Iris pigment epithelial cell (primary cell): Measurements from ENCODE around the gene ADSL.
A peak's percentile ranks its signal among the peaks of the same experiment; 100 is the strongest.
"Not testable (repeated sequence)": the region's sequence is repeated elsewhere in the genome, so short reads cannot be mapped to it uniquely, and the experiment has no call there.

ENCODE experiments used
- DNase-seq: peaks from one replicate; pipeline ENCODE4 v3.0.0-alpha.2; 2011; ENCODE audit warnings: low read depth

Gene ADSL

DNA sequence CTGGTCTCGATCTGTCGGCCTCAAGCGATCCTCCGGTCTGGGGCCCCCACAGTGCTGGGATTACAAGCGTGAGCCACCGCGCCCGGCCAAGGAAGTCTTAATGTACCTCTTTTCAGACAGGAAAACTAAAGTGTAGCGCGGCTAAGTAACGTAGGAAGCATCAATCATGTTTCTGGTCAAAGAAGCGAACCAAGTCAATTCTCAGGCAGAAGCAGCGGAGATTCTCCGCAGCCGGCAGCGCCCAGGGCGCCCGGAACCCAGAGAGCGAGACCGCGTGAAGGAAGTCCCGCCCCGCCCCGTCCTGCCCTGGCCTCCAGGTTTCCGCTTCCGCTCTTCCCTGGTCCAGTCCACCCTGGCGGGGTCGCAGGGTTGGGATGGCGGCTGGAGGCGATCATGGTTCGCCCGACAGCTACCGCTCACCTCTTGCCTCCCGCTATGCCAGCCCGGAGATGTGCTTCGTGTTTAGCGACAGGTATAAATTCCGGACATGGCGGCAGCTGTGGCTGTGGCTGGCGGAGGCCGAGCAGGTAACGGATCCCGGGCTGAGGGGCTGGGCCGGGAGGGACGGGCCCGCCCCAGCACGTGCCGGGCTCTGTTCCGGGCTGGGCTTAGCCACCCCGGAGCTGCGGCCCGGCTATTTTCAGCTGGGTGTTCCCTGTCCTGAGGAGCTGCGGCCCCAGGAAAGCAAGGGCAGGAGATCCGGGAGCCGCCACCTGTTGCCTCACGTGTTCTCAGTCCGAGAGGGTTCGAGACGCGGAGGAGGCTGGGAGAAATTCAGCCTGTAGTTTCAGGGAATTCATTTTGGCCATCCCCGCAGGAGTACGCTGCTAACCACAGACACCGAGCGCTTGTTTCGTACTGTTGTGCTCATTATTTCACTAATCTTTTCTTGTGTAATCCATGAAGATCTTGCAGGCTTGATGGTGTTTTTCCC is at the start of gene ADSL:
ADSL (plus strand) TSS at position 316 of the 934 bp plus-strand sequence; CDS start at position 375, 59 bp downstream.
- DNase-seq, result peak; percentile 89

DNA sequence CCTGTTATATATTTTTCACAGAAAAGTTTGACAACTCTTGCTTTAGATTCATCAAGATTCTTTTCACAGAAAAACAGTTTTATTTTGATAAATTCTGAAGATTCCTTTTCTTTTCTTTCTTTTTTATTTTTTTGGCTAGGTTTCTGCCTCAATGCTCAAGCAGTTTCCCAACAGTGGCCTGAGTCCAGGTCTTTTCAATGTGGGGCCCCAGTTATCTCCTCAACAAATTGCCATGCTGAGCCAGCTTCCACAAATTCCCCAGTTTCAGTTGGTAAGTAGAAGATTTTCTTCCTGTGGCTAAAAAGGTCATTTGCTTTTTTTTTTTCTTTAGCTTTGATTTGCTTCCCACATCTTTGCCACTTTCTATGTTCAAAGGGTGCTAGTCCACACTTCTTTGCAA is 46.0 kb upstream of the ADSL start:
- DNase-seq, result no peak

DNA sequence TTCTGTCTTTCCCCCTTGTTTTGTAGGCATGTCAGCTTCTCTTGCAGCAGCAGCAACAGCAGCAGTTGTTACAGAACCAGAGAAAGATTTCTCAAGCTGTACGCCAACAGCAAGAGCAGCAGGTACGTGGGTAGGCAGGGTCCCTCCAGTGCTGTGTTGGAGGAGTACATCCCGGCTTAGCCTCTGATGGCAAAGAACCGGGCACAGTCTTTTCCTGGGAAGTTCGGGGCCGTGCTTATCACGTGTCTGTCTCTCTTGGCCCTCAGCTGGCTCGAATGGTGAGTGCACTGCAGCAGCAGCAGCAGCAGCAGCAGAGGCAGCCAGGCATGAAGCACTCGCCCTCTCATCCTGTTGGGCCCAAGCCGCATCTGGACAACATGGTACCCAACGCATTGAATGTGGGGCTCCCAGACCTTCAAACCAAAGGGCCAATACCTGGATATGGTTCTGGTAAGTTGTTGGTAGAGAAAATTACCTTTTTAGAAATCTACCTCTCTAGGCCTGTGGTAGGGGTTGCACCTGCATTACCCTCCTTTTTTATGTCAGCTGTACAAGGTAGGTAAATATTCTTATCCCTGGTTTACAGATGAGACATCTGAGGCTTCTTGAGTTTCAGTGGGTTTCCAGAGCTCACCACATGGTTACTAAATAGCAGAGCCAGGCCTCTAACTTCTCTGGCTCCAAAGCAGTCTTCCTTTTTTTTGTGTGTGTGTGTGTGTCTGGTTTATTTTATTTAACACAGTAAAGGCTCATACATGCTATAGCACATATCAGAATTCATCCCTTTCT is 45.2 kb upstream of the ADSL start:
- no peak for DNase-seq

DNA sequence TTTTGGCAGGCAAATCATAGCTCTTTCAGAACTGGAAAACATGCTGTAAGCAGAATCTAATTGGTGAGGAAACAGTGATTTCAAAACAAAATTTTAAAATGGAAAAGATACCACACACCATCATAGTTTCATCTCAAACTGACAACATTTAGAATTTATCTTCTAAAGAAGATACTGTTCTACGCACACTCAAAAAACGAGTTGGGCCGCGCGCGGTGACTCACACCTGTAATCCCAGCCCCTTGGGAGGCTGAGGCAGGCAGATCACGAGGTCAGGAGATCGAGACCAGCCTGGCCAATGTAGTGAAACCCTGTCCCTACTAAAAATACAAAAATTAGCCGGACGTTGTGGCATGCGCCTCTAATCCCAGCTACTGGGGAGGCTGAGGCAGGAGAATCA is 44.2 kb upstream of the ADSL start:
- DNase-seq, result no peak

DNA sequence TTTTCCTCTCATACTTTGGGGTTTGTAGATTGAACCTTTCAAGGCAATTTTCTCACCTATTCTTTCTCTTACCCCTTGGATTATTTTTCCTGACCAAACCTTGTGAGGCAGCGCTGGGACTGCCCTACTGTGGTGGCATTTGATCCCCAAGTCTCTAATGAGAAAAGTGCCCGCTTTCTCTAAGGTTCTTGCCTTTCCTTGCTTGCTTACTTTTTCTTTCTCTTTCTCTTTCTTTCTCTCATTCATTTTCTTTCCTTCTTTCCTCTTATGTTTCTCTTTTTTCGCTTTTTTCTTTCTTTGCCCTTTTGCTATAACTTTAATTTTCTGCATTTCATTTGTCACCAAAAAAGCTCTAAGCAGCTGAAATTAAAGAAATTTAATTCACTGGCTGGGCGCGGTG is 40.7 kb upstream of the ADSL start:
- no peak for DNase-seq

DNA sequence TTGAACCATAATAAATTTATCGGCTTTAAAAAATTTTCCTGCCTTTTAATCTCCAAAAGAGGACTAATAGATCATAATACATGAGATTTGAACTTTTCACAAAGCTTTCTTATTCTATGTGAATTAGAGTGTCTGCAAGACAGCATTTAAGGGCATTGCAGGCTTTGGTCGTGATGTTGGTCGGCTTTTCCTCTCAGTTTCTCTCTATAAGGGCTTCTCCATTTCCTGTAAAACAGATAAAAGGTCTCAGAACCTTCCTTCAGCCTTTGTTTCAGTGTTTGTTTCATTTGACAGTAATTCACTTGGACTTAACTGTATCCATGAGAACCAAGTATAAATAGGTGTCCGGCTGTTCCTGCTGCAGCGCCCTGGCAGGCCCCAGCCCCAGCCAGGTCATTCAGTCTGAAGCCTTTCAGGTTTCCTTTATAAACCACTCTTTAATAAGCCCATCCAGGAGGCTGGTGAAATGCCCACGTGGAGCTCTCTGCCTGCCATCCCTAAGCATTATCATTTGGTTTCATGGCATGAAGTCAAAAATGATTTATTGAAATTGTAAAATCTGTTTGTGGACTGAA is 37.2 kb upstream of the ADSL start:
- no peak for DNase-seq

DNA sequence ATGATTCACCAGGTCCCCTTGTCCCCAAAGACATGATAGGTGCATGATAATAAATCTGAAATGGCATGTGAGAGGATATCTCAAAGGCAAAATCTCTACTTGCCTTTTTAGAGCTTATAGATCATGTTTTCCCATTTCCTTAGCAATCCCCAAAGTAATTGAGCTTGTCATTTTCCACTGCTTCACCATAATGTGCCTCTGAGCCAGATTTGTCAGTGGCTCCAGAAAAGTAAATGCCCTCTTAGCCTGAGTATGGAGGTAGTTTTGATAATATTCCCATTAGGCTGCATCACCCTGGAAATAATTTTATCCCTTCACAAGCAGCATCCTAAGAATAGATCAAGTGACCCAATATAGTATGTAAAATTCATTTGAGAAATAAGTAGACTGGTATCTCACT is 36.7 kb upstream of the ADSL start:
- no peak for DNase-seq

DNA sequence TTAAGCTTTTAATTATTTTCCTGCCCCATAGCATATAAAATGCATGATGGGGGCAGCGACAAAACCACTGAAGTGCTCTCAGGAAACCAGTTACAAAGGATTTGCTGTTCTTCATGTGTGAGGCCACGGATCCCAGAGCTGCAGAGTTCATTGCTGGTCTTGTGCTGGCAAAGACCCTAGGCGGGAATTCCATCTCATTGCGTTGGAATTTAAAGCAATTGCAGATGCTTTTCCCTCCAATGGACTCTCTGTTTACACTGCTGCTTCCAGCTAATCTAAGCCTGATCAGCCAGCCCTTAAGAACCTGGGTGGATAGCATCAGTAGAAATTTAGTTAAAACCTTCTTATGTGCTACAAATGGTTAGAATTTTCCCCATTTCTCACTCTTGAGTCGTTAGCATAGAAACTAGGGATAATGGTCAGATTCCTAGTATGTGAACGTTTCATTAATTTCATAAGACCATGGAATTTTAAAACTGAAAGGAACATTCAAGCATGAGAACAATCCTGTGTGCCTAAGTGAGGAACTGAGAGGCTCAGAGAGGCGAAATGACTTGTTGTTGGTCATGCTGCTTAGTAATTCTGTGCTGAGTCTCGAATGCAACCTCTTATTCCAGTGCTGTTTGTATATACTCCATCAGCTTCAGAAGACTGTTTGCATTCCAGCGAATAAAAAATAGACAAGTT is 36.1 kb upstream of the ADSL start:
- DNase-seq, result peak; percentile 90

DNA sequence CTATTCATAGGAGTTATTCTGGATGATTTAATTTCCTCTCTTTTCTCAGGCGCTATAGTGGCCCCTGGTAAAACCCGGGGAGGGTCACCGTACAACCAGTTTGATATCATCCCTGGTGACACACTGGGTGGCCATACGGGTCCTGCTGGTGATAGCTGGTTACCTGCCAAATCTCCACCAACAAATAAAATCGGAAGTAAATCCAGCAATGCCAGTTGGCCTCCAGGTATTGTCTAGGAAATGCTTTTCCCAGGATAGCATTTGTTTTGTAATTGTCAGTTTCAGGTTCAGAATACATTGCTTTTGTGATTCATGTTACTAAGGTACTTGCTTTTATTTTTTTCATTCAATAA is 35.6 kb upstream of the ADSL start:
- DNase-seq, result no peak

DNA sequence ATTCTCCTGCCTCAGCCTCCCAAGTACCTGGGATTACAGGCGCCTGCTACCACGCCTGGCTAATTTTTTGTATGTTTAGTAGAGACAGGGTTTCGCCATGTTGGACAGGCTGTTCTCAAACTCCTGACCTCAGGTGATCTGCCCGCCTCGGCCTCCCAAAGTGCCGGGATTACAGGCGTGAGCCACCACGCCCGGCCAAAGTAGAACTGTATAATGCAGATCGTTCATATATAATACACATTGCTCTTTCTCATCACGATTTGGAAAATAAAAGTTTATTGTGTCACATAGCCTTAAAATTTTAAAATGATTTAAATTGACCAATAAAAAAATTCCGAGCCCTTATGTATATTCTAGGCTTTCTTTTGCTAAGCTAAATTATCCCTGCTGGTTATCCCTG is 34.7 kb upstream of the ADSL start:
- DNase-seq, result not testable (repeated sequence)

DNA sequence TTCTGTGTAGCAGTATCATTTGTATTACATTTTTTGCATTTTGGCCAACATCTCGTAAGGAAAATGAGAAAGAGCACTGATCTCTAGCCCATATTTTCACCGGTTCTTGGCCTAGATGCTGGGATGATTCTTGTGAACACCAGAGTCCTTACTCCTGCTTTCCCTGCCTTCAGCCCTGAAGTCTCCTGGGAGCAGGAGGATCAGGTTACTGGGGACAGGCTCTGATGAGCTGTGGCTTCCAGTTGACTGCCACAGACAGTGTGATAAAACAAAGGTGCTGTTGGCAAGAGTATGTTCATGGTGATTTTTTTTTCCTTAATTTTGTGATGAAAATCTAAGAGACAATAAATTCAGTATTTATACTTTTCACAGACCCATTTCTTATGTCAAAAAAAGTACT is 34.2 kb upstream of the ADSL start:
- no peak for DNase-seq

DNA sequence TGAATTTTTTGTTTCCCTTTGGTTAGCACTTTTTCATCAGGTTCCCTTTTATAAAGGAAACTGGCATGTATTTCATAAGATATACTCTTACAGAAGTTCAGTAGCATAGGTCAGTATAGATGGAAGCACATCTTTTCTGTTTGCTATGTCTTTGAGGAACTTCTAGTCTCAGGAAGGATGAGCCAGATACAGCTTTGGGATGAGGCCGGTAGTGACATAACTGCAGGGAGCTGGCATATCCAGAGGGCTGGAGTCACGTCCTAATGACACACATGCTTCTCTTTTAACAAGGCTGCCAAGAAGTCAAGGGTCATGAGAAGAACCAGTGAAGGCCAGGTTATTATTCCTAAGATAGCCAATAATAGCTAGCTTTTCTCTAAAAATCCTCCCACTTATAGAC is 33.3 kb upstream of the ADSL start:
- no peak for DNase-seq

DNA sequence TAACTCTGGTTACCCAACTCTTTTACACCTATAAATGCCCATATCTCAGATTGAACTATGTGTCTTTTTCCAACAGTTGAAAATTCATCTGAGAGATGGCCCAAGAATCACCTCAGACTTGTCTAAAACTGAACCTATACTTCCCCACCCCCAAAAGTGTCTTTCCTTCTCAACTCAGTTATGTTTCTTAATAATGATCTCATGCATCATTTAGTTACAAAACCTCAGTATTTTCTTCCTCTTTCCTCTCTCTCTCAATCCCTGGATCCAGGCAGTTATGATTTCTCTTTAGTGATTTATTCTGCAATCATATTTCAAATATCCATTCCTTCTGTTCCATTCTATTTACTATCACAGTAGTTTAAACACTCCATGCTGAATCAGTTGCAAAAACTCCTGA is 32.3 kb upstream of the ADSL start:
- no peak for DNase-seq

DNA sequence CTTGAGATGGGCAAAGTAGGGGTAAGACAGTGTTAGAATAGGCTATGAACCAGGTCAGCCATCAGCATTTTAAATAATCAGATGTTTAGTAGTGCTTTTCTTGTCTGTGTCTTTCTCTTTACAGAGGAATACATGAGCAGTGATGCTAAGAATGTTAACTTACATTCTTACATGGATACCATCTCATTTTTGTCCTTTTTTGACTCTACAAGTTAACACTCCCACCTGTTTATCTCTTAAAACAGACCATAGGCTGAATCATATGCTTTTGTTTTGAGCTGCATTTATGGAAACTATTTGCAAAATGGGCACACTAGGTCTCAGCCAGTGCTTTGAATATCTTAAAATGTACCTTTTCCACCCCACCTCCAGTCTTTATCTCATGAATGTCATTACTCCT is 25.6 kb upstream of the ADSL start:
- DNase-seq, result no peak

DNA sequence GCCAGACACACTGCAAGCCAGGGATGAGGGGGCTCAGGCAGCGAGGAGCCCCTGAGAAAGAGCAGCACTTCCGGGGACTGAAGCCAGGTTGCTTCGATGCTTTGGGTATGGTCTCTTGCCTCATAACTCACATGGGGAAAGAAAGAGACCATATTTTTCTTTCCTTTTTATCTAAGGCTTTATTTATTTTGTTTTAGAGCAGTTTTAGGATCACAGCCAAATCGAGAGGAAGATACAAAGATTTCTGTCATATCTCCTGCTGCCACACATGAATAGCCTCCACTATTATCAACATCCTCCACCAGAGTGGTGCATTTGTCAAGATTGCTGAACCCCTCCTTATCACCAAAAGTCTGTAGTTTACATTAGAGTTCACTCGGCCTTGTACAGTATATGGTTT is 24.3 kb upstream of the ADSL start:
- DNase-seq, result peak; percentile 43

DNA sequence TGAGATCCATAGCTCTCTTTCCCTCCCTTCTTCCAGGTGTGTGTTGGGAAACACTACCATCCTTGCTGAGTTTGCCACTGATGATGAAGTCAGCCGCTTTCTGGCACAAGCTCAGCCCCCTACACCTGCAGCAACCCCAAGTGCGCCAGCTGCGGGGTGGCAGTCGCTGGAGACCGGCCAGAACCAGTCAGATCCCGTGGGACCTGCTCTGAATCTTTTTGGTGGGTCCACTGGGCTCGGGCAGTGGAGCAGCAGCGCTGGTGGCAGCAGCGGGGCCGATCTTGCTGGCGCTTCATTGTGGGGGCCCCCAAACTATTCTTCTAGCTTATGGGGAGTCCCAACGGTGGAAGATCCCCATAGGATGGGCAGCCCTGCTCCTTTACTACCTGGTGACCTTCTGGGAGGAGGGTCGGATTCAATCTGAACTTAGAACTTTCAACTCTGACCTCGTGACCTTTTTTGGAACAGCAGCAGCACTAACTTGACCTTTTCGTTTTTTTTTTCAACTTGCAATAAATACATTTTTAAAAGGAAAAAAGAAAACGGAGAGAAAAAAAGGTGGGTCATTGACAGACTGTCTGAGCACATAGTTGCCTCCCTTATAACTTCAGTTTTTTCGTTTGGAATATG is 23.4 kb upstream of the ADSL start:
- DNase-seq, result no peak

DNA sequence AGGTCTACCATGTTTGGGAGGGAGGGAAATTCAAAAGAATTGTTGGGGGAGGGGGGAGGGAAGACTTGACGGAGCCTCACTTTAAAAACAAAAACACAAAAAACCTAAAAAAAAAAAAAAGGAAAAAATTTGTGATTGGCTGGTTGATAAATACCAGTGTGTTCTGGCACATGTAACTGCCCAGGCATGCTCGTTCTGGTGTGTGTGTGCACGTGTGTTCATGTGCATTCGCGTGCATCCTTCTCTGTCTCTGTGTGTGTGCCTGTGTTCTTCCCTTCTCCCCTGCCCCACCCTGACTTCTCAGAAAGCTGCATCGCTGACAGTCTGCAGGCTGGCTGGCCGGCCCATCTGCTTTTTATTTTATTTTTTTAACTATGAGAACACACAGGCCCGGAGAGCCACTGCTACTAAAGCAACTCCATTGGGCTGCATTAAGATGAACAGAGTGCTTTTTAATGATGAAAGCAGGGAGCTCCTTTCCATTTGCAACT is 22.6 kb upstream of the ADSL start:
- DNase-seq, result no peak

DNA sequence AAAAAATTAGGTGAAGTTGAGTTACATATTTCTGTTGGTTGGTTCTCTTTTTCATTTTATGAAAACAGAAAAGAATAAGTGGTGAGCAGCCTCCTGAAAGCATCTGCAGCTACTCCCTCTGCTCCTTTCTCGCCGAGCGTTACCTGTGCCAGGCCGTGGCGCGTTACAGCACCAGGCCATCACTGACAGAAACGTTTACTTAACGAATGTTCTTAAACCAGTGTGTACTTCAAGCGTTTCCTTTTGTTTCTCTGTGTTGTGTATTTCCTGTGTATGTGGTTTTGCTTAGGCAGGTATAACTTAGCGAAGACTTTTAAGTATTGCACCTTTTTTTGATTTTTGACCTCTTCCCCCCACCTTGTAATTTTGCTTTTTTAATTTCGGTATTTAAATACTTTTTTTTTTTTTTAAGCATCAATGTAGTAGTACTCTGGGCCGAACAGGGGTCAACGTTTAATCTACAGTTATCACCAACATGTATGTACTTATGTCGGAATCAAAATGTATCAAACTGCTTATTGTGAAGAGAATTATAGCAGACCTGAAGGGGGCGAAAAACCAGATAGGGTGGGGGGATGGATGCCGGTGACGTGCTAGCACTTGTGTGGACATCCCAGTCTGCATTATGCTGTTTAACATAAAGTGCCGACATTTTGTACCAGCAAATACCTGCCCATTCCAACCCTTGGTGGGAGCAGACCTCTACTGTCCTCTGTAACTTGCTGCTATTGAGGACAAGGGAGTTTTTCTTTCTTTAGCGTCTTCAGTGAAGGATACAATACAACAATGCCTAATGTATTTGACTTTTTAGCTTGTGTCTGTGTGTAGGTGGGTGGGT is 21.6 kb upstream of the ADSL start:
- DNase-seq, result no peak

DNA sequence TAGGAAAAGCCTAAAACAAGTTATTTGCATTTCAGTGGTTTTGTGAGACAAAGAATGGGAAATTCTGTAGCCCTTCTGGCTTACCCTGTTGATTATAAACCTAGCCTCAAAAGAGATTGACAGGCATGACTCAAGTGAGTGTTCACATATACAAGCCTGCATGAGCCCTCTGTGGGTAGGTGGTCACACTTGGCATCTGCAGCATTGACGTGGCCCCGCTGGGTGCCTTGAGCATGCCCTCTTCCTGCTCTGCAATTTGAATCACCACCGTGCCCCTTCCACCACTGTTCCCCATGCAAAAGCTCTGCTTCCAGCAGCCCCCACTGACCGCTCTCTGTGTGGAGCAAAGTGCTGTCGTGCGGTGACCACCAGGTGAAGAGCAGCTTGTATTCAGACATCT is 21.0 kb upstream of the ADSL start:
- no peak for DNase-seq

DNA sequence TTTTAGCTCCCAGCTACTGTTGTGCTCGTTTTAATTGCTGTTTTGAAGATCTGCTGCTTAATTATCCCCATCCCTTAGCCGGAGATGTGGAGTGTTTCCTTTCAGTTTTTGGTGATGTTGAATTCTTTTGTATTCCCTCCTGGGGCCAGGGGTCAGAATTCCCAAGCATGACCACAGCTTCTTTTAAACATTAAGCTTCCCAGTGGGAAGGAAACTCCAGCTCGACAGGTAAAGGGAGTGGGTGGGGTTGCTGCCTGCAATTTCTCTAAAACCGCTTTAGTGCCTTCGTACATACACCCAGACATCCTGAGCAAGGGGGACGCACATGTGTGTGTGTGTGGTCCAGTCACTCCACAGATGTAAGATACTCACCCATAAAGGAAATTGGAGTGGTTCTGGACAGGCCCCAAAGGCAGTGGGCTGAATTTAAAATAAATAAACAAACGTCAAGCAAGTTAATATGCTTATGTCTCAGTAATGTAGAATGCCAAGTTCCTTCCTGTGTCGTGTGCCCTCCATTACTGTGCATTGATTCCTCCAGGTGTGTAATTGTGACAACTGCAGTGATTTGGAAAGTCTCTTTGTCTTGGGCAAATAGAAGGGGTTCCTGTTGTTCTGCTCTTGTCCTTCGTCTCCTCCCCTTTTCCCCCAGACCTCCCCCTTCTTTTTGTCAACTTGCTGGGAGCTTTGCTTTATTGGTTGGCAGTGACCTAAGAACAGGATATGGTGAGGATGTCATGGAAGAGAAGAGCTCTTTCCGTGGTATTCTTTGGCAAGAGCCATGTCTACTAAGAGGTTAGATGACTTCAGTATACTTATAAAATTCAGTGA is 19.2 kb upstream of the ADSL start:
- DNase-seq, result peak; percentile 43
